ENCODE results near the gene DAP.
A peak's percentile ranks its signal among the peaks of the same experiment; 100 is the strongest.
"Not testable (repeated sequence)": the region's sequence is repeated elsewhere in the genome, so short reads cannot be mapped to it uniquely, and the experiment has no call there.

The DAP gene

GRCh38 chr5:10734037-10734709 lies 26.9 kb downstream of the DAP start:
- DNase-seq, result no peak

- no peak for DNase-seq
Measured at GRCh38 chr5:10733426-10733825, 27.6 kb downstream of the DAP start.

GRCh38 chr5:10731913-10732312 lies 29.1 kb downstream of the DAP start:
- DNase-seq, result no peak

- DNase-seq, result no peak
Measured at GRCh38 chr5:10730043-10730351, 31.0 kb downstream of the DAP start.

GRCh38 chr5:10729320-10730042 lies 31.6 kb downstream of the DAP start:
- DNase-seq, result no peak

- DNase-seq, result no peak
Measured at GRCh38 chr5:10728679-10729078, 32.4 kb downstream of the DAP start.

- DNase-seq, result no peak
Measured at GRCh38 chr5:10727861-10728260, 33.2 kb downstream of the DAP start.

GRCh38 chr5:10726913-10727517 lies 34.0 kb downstream of the DAP start:
- no peak for DNase-seq

- peak in 1 of 5 experiments; percentile 9 for DNase-seq
Measured at GRCh38 chr5:10726179-10726912, 34.7 kb downstream of the DAP start.

GRCh38 chr5:10725636-10726035 lies 35.4 kb downstream of the DAP start:
- DNase-seq, result no peak

- DNase-seq, result no peak
Measured at GRCh38 chr5:10724781-10725507, 36.1 kb downstream of the DAP start.

- no peak for DNase-seq
Measured at GRCh38 chr5:10723514-10723913, 37.5 kb downstream of the DAP start.

- DNase-seq, result not testable (repeated sequence)
Measured at GRCh38 chr5:10720766-10721165, 40.3 kb downstream of the DAP start.

GRCh38 chr5:10719965-10720364 lies 41.1 kb downstream of the DAP start:
- no peak for DNase-seq

- DNase-seq, result not testable (repeated sequence)
Measured at GRCh38 chr5:10718617-10719016, 42.4 kb downstream of the DAP start.

- DNase-seq, result not testable (repeated sequence)
Measured at GRCh38 chr5:10716825-10717224, 44.2 kb downstream of the DAP start.

- no peak for DNase-seq
Measured at GRCh38 chr5:10715605-10716290, 45.3 kb downstream of the DAP start.

- DNase-seq, result peak in 1 of 5 experiments; percentile 35
Measured at GRCh38 chr5:10712574-10713366, 48.3 kb downstream of the DAP start.

- DNase-seq, result no peak
Measured at GRCh38 chr5:10711562-10711961, 49.5 kb downstream of the DAP start.

GRCh38 chr5:10710513-10711128 lies 50.4 kb downstream of the DAP start:
- DNase-seq, result no peak

GRCh38 chr5:10709933-10710332 lies 51.1 kb downstream of the DAP start:
- DNase-seq, result no peak
